SK-N-SH (cell line): ENCODE data around the gene TRIP6. TPM values are rescaled to one million over a fixed set of nuclear protein-coding genes. Genes with fewer than 3 reads are reported as not detected.

ENCODE experiments used
- CTCF ChIA-PET: fragments of 300-600, 350-600 bp; formaldehyde crosslinking; extraction: SDS; loops from one replicate; lab custom pipeline; 2021; lab: Yijun Ruan, JAX
- POLR2A ChIA-PET: fragments of 350-600 bp; sonication (Branson Sonifier 250); formaldehyde crosslinking; extraction: SDS; loops from one replicate; lab custom pipeline; 2020; ENCODE audit warnings: antibody characterized with exemption, inconsistent platforms; lab: Yijun Ruan, JAX
- DNase-seq: peaks from one replicate; pipeline ENCODE4 v3.0.0; 2012
- H2AFZ ChIP-seq: fragments of 200-600 bp; sonication (generic); 2 replicates; pipeline ENCODE4 v1.8.1; 2016; ENCODE audit warnings: antibody characterized with exemption, mild to moderate bottlenecking, low read depth
- H3F3A ChIP-seq: fragments of 200-600 bp; sonication (generic); replicated peaks from 2 replicates; pipeline ENCODE3; 2016; ENCODE audit warnings: antibody characterized with exemption, mild to moderate bottlenecking; ENCODE audit not compliant: insufficient read depth
- H3K27ac ChIP-seq, 2 experiments: fragments of 200-500 bp in 1 of 2; fragments of 200-600 bp in 1 of 2; sonication (Bioruptor generic) in 1 of 2; sonication (generic), shearing (Covaris generic) in 1 of 2; 2 replicates each; pipeline versions ENCODE4 v1.5.1 to v1.6.1; 2014 to 2016; ENCODE audit warnings: low read depth in 2 of 2, inconsistent platforms in 1 of 2, low read length in 1 of 2, mild to moderate bottlenecking in 1 of 2, mixed read lengths in 1 of 2
- H3K27me3 ChIP-seq: fragments of 200-600 bp; sonication (generic), shearing (Covaris generic); 2 replicates; pipeline ENCODE4 v1.6.1; 2016; ENCODE audit warnings: mixed run types; ENCODE audit not compliant: insufficient read depth
- H3K36me3 ChIP-seq, 2 experiments: fragments of 200-500 bp in 1 of 2; fragments of 200-600 bp in 1 of 2; sonication (Bioruptor generic) in 1 of 2; sonication (generic) in 1 of 2; replicated peaks in 1 of 2; 2 replicates each; pipeline versions ENCODE3 to v1.5.1; 2014 to 2016; ENCODE audit warnings: low read length in 1 of 2, mild to moderate bottlenecking in 1 of 2; ENCODE audit not compliant: insufficient read depth in 2 of 2, control insufficient read depth in 1 of 2
- H3K4me1 ChIP-seq, 2 experiments: fragments of 200-500 bp in 1 of 2; fragments of 200-600 bp in 1 of 2; sonication (Bioruptor generic) in 1 of 2; sonication (generic), shearing (Covaris generic) in 1 of 2; 2 replicates each; pipeline versions ENCODE4 v1.5.1 to v1.6.1; 2014 to 2016; ENCODE audit warnings: low read depth in 1 of 2, low read length in 1 of 2, mixed run types in 1 of 2; ENCODE audit not compliant: insufficient read depth in 2 of 2, control insufficient read depth in 1 of 2
- H3K4me2 ChIP-seq: fragments of 200-600 bp; sonication (generic), shearing (Covaris generic); 2 replicates; pipeline ENCODE4 v1.6.1; 2017; ENCODE audit warnings: mixed run types
- H3K4me3 ChIP-seq, 2 experiments: fragments of 200-500 bp in 1 of 2; fragments of 200-600 bp in 1 of 2; sonication (Bioruptor generic) in 1 of 2; sonication (generic), shearing (Covaris generic) in 1 of 2; 2 replicates each; pipeline versions ENCODE4 v1.5.1 to v1.8.1; 2014 to 2016; ENCODE audit warnings: low read depth in 2 of 2, inconsistent platforms in 1 of 2, low read length in 1 of 2, mild to moderate bottlenecking in 1 of 2, mixed read lengths in 1 of 2, moderate library complexity in 1 of 2
- H3K79me2 ChIP-seq: fragments of 200-600 bp; sonication (generic); 2 replicates; pipeline ENCODE4 v1.8.1; 2017; ENCODE audit warnings: mild to moderate bottlenecking; ENCODE audit not compliant: insufficient read depth
- H3K9ac ChIP-seq: fragments of 200-600 bp; sonication (generic); 2 replicates; pipeline ENCODE4 v1.6.1; 2017; ENCODE audit warnings: mixed run types
- H3K9me2 ChIP-seq: fragments of 200-600 bp; sonication (generic); 2 replicates; pipeline ENCODE4 v1.6.1; 2017; ENCODE audit warnings: mixed run types
- H3K9me3 ChIP-seq: fragments of 200-600 bp; sonication (generic); 2 replicates; pipeline ENCODE4 v1.6.1; 2017; ENCODE audit warnings: mixed run types, mild to moderate bottlenecking, moderate library complexity
- H4K20me1 ChIP-seq: fragments of 200-600 bp; sonication (generic); 2 replicates; pipeline ENCODE4 v1.6.1; 2017; ENCODE audit warnings: mild to moderate bottlenecking, mixed run types; ENCODE audit not compliant: insufficient read depth
- CHD2 ChIP-seq: fragments of 150-350 bp; IDR thresholded peaks from 2 replicates; pipeline ENCODE4 v1.6.1; 2018; ENCODE audit warnings: low read length; ENCODE audit not compliant: partially characterized antibody
- CTCF ChIP-seq: fragments of 200-600 bp; sonication (generic); IDR thresholded peaks from 2 replicates; pipeline ENCODE4 v1.6.1; 2017; ENCODE audit warnings: antibody characterized with exemption, mild to moderate bottlenecking, moderate library complexity
- EZH2phosphoT487 ChIP-seq: fragments of 200-600 bp; sonication (generic); IDR thresholded peaks from 2 replicates; pipeline ENCODE4 v1.6.1; 2017; ENCODE audit warnings: low read depth, mixed run types, mild to moderate bottlenecking, antibody characterized with exemption, moderate library complexity, borderline replicate concordance
- FOXM1 ChIP-seq: IDR thresholded peaks from 2 replicates; pipeline ENCODE4 v1.4.0; 2012; ENCODE audit warnings: low read depth, mild to moderate bottlenecking
- GABPA ChIP-seq: IDR thresholded peaks from 2 replicates; pipeline ENCODE4 v1.4.0; 2012; ENCODE audit warnings: low read depth, mild to moderate bottlenecking
- MEF2A ChIP-seq: IDR thresholded peaks from 2 replicates; pipeline ENCODE4 v1.4.0; 2012; ENCODE audit warnings: low read depth, borderline replicate concordance
- MXI1 ChIP-seq: IDR thresholded peaks from 2 replicates; pipeline ENCODE4 v1.6.1; 2012; ENCODE audit warnings: mild to moderate bottlenecking, low read depth, low read length, improper control_type of control experiment
- NRF1 ChIP-seq: IDR thresholded peaks from 2 replicates; pipeline ENCODE4 v1.6.1; 2012; ENCODE audit warnings: low read depth, mild to moderate bottlenecking, low read length
- RCOR1 ChIP-seq: fragments of 150-350 bp; IDR thresholded peaks from 2 replicates; pipeline ENCODE4 v1.6.1; 2017; ENCODE audit warnings: antibody characterized with exemption, low read length
- RFX5 ChIP-seq: IDR thresholded peaks from 2 replicates; pipeline ENCODE4 v1.6.1; 2012; ENCODE audit warnings: mild to moderate bottlenecking, improper control_type of control experiment, low read length
- SIN3A ChIP-seq: IDR thresholded peaks from 2 replicates; pipeline ENCODE4 v1.6.1; 2012; ENCODE audit warnings: low read depth, mild to moderate bottlenecking, low read length, moderate library complexity, borderline replicate concordance
- SMC3 ChIP-seq: IDR thresholded peaks from 2 replicates; pipeline ENCODE4 v1.6.1; 2012; ENCODE audit warnings: low read depth, low read length, improper control_type of control experiment
- TCF12 ChIP-seq: IDR thresholded peaks from 2 replicates; pipeline ENCODE4 v1.4.0; 2012
- TEAD4 ChIP-seq: IDR thresholded peaks from 2 replicates; pipeline ENCODE4 v1.4.0; 2012; ENCODE audit warnings: mild to moderate bottlenecking, borderline replicate concordance; ENCODE audit not compliant: insufficient read depth
- USF1 ChIP-seq: IDR thresholded peaks from 2 replicates; pipeline ENCODE4 v1.4.0; 2012; ENCODE audit warnings: low read depth, borderline replicate concordance
- USF2 ChIP-seq: fragments of 150-350 bp; IDR thresholded peaks from 2 replicates; pipeline ENCODE4 v1.6.1; 2017; ENCODE audit warnings: antibody characterized with exemption, low read length, low read depth, borderline replicate concordance
- ZBTB33 ChIP-seq: IDR thresholded peaks from 2 replicates; pipeline ENCODE4 v1.4.0; 2012; ENCODE audit warnings: low read depth, borderline replicate concordance
- WGBS: methylation state at CpG from one replicate; pipeline ENCODE4 v1.1.6; 2017; ENCODE audit warnings: low lambda C conversion rate; 5-methylcytosine and 5-hydroxymethylcytosine counted together
- polyA plus RNA-seq, 3 experiments: library from polyadenylated mRNA; depleted of rRNA; stranded (reverse); fragments of >200 nt; gene quantifications; 2 replicates each; pipeline ENCODE4 v1.2.3, GENCODE V29; 2012

The TRIP6 gene
- polyA plus RNA-seq, 1 of the 3 experiments (the other 2 are of a cell fraction) = 6.5 TPM

GRCh38 chr7:100899432-100899831 lies 32.2 kb downstream of the TRIP6 start:
- Histone ChIP-seq H3K79me2 (no peaks in the 10 kb centered on the region), H3K27me3 (peaks cover 69% of the 10 kb centered on the region), H3K9me2 (no peaks in the 10 kb centered on the region), H4K20me1 (no peaks in the 10 kb centered on the region), H3K4me2 (no peak overlapping the region), H3K9ac (no peak overlapping the region), H2AFZ (no peak overlapping the region), H3K4me1 (peaks cover 7 to 9% of the 10 kb centered on the region in 2 experiments; a peak in 2 of 4 replicates), H3K9me3 (no peaks in the 10 kb centered on the region), H3F3A (no peaks in the 10 kb centered on the region), H3K36me3 (no peaks in the 10 kb centered on the region), H3K27ac (no peak overlapping the region), H3K4me3 (no peak overlapping the region)
- no peak for TF ChIP-seq FOXM1
- no peak for TF ChIP-seq TEAD4
- no peak for TF ChIP-seq CHD2
- no peak for TF ChIP-seq EZH2phosphoT487
- TF ChIP-seq MEF2A = no peak
- TF ChIP-seq USF2 = no peak
- no peak for TF ChIP-seq SIN3A
- TF ChIP-seq TCF12 = no peak
- TF ChIP-seq CTCF = no peak
- TF ChIP-seq NRF1 = no peak
- TF ChIP-seq USF1 = no peak
- no peak for TF ChIP-seq RCOR1
- TF ChIP-seq ZBTB33 = no peak
- TF ChIP-seq SMC3 = no peak
- no peak for TF ChIP-seq RFX5
- TF ChIP-seq GABPA = no peak
- TF ChIP-seq MXI1 = no peak
- CTCF ChIA-PET = interaction anchor here (1.5 to 10.3 kb wide), 5 partner anchors 47 to 245 kb away, joined by 4 to 122 read pairs (median 6); partner anchors contain the start of gene SLC12A9
- no peak for DNase-seq
- POLR2A ChIA-PET = no interaction called here
- 52% methylated on average over 5 of the region's 5 CpGs for WGBS
